ENCODE results near the gene PACSIN2. TPM values are rescaled to one million over a fixed set of nuclear protein-coding genes. Genes with fewer than 3 reads are reported as not detected.

The PACSIN2 gene
- total and polyA plus RNA-seq, 10 of the 15 experiments (the other 5 are each of a cell fraction or from before 2014, with no cell fraction given): 0.93 to 78.7 (median 46.8) TPM

- TF ChIP-seq CUX1 (IDR thresholded peaks at IDR 0.05; ENCODE audit: insufficient replicate concordance, low read depth, low read length) (no peak), NR2C2 (IDR thresholded peaks at IDR 0.05; ENCODE audit: borderline replicate concordance, control insufficient read depth, insufficient read length, low read depth) (no peak), NR2F1 (conservative IDR thresholded peaks at IDR 0.05) (no peak), RBBP5 (conservative IDR thresholded peaks at IDR 0.05) (no peak), MTA3 (IDR thresholded peaks at IDR 0.05; ENCODE audit: borderline replicate concordance, low read length) (no peak), EED (IDR thresholded peaks at IDR 0.05; ENCODE audit: low read depth) (no peak), SIN3A (IDR thresholded peaks at IDR 0.05; ENCODE audit: low read depth, low read length) (no peak), FOS (IDR thresholded peaks at IDR 0.05; ENCODE audit: borderline replicate concordance, extremely low read depth, insufficient read length) (no peak), PML (IDR thresholded peaks at IDR 0.05; ENCODE audit: low read length) (no peak), SRF (IDR thresholded peaks at IDR 0.05; ENCODE audit: low read depth in 2 of 2, low read length in 2 of 2) (no peak), SMARCA5 (IDR thresholded peaks at IDR 0.05) (no peak)
- DNase-seq (ENCODE audit: low read depth, low spot score) (no peak), FAIRE-seq (no peak), ATAC-seq (no peak)
- no peak overlapping the region for H3K4me2 ChIP-seq (ENCODE audit: control insufficient read depth, insufficient read depth)
- H2AFZ ChIP-seq (ENCODE audit: control insufficient read depth, low read depth, low read length): no peak overlapping the region
- H3K27ac ChIP-seq (ENCODE audit: control insufficient read depth, insufficient read depth): no peak overlapping the region; the same call in 1 of the 2 replicates
- intact Hi-C loops (cut with micrococcal nuclease; ENCODE audit: unreplicated experiment) (no loop called here), in situ Hi-C loops (cut with MboI) (no loop called here)
- H3K27me3 ChIP-seq (replicated peaks in 1 of 2; ENCODE audit: control insufficient read depth in 2 of 2, insufficient read depth in 2 of 2, low read length in 1 of 2): no peaks in the 10 kb centered on the region
- no peaks in the 10 kb centered on the region for H3K9me3 ChIP-seq (replicated peaks; ENCODE audit: control insufficient read depth, insufficient read depth, low read length)
- H3K79me2 ChIP-seq (ENCODE audit: control insufficient read depth, insufficient read depth, low read length): peaks cover 93% of the 10 kb centered on the region
- BruUV-seq (replicated peaks): no TSS peak
- ChIA-PET RAD21 (ENCODE audit: unreplicated experiment) (interaction anchor here (1.2 to 1.5 kb wide), 2 partner anchors 8 to 137 kb away, joined by 4 to 11 read pairs; no protein-coding TSS in a partner anchor), SMC1A (ENCODE audit: uncharacterized antibody, unreplicated experiment) (interaction anchor here (1.0 to 5.5 kb wide), 4 partner anchors 9 to 29 kb away, joined by 3 to 62 read pairs (median 7); partner anchors contain the start of gene PACSIN2), CTCF (interaction anchor here (1.1 to 2.0 kb wide), 3 partner anchors 8 to 31 kb away, joined by 4 to 15 read pairs (median 4); no protein-coding TSS in a partner anchor), POLR2A (interaction anchor here (1.2 to 6.1 kb wide), 3 partner anchors 9 to 13 kb away, joined by 3 to 63 read pairs (median 4); partner anchors contain the start of gene PACSIN2)
- 0 out of 4 replicates have a peak, but pooled peaks cover 0 to 3% of the 10 kb centered on the region in 2 experiments for H3K36me3 ChIP-seq (ENCODE audit: control insufficient read depth in 2 of 2, insufficient read depth in 2 of 2, low read length in 1 of 2)
- no peaks in the 10 kb centered on the region; the same call in 1 of the 2 replicates for H4K20me1 ChIP-seq (ENCODE audit: control insufficient read depth, insufficient read depth)
- no peak overlapping the region for H3K4me3 ChIP-seq
- H3K4me1 ChIP-seq (ENCODE audit: control insufficient read depth, insufficient read depth, low read length): peaks cover 47% of the 10 kb centered on the region
- H3K9ac ChIP-seq (ENCODE audit: control insufficient read depth, insufficient read depth, low read length): no peak overlapping the region
- WGBS (ENCODE audit: insufficient coverage, insufficient replicate concordance, low lambda C conversion rate, missing lambda C conversion rate): 63% methylated on average over 2 of the region's 2 CpGs
These were observed 9.8 kb downstream of the PACSIN2 start for GRCh38 chr22:43005106-43005505.

All from GM12878 (cell line).